GM23338 (cell line): ENCODE data around the gene TLDC2. TPM values are rescaled to one million over a fixed set of nuclear protein-coding genes. Genes with fewer than 3 reads are reported as not detected.
"Not testable (repeated sequence)": the region's sequence is repeated elsewhere in the genome, so short reads cannot be mapped to it uniquely, and the experiment has no call there.

Source experiments
- ATAC-seq: fragments of 200-7000 bp; cut with Tn5 transposase; 3 replicates; pipeline ENCODE4 v1.9.1; 2020
- DNase-seq: peaks from one replicate; pipeline ENCODE4 v3.0.0-alpha.2; 2015; ENCODE audit warnings: low spot score
- H2AFZ ChIP-seq: fragments of 200-600 bp; sonication (generic); 2 replicates; pipeline ENCODE4 v1.8.0; 2016; ENCODE audit warnings: antibody characterized with exemption, mild to moderate bottlenecking, moderate library complexity
- H3F3A ChIP-seq: fragments of 200-600 bp; sonication (generic); replicated peaks from 2 replicates; pipeline ENCODE4 v1.8.0; 2017; ENCODE audit warnings: antibody characterized with exemption, mixed run types, low read depth
- H3K27ac ChIP-seq: fragments of 200-600 bp; sonication (generic); 2 replicates; pipeline ENCODE4 v1.6.1; 2016; ENCODE audit warnings: low read depth
- H3K27me3 ChIP-seq: fragments of 200-600 bp; sonication (generic); 2 replicates; pipeline ENCODE4 v1.8.0; 2016; ENCODE audit warnings: mild to moderate bottlenecking, mixed run types, moderate library complexity; ENCODE audit not compliant: insufficient read depth
- H3K36me3 ChIP-seq: fragments of 200-600 bp; sonication (generic); 2 replicates; pipeline ENCODE4 v1.8.0; 2016; ENCODE audit warnings: mild to moderate bottlenecking; ENCODE audit not compliant: insufficient read depth
- H3K4me1 ChIP-seq: fragments of 200-600 bp; sonication (generic); 2 replicates; pipeline ENCODE4 v1.8.0; 2016; ENCODE audit warnings: mild to moderate bottlenecking, moderate library complexity; ENCODE audit not compliant: insufficient read depth
- H3K4me2 ChIP-seq: fragments of 200-600 bp; sonication (generic); 2 replicates; pipeline ENCODE4 v1.7.1; 2017; ENCODE audit warnings: mixed run types
- H3K4me3 ChIP-seq: fragments of 200-600 bp; sonication (generic); 2 replicates; pipeline ENCODE4 v1.6.1; 2016; ENCODE audit warnings: mixed run types
- H3K79me2 ChIP-seq: fragments of 200-600 bp; sonication (generic); replicated peaks from 2 replicates; pipeline ENCODE4 v1.8.0; 2017; ENCODE audit warnings: mild to moderate bottlenecking; ENCODE audit not compliant: insufficient read depth
- H3K9me2 ChIP-seq: fragments of 200-600 bp; sonication (generic); 2 replicates; pipeline ENCODE4 v1.8.0; 2017; ENCODE audit not compliant: insufficient read depth
- H4K20me1 ChIP-seq: fragments of 200-600 bp; sonication (generic); replicated peaks from 2 replicates; pipeline ENCODE4 v1.8.0; 2017; ENCODE audit warnings: mild to moderate bottlenecking; ENCODE audit not compliant: insufficient read depth
- H3K27ac Mint-ChIP-seq: 2 replicates; pipeline ENCODE4 v1.8.0; 2020; ENCODE audit warnings: inconsistent platforms, mild to moderate bottlenecking, moderate library complexity, mixed read lengths
- H3K27me3 Mint-ChIP-seq: 3 replicates; pipeline ENCODE4 v1.8.0; 2022; ENCODE audit warnings: low read depth, mild to moderate bottlenecking, moderate library complexity, mixed read lengths, inconsistent platforms; ENCODE audit not compliant: insufficient read depth, poor library complexity
- H3K36me3 Mint-ChIP-seq: 3 replicates; pipeline ENCODE4 v1.8.0; 2021; ENCODE audit warnings: low read depth, mild to moderate bottlenecking, inconsistent platforms, moderate library complexity, mixed read lengths
- H3K4me1 Mint-ChIP-seq: 3 replicates; pipeline ENCODE4 v1.8.0; 2020; ENCODE audit warnings: mild to moderate bottlenecking, inconsistent platforms, mixed read lengths
- H3K4me3 Mint-ChIP-seq: 3 replicates; pipeline ENCODE4 v1.8.0; 2021; ENCODE audit warnings: moderate library complexity, mild to moderate bottlenecking, inconsistent platforms, mixed read lengths
- H3K9me3 Mint-ChIP-seq: 3 replicates; pipeline ENCODE4 v1.8.0; 2020; ENCODE audit warnings: moderate library complexity, mild to moderate bottlenecking, inconsistent platforms, mixed read lengths
- CTCF ChIP-seq, 2 experiments: fragments of 200-600 bp in 1 of 2; sonication (generic) in 1 of 2; conservative IDR thresholded peaks; 2 replicates each; pipeline versions ENCODE4 v1.5.1 to v1.6.1; 2016 to 2017; ENCODE audit warnings: antibody characterized with exemption in 2 of 2, low read depth in 2 of 2, mild to moderate bottlenecking in 2 of 2, moderate library complexity in 1 of 2
- JUNB ChIP-seq: IDR thresholded peaks from one replicate; pipeline ENCODE4 v1.6.1; 2016; ENCODE audit warnings: antibody characterized with exemption; ENCODE audit not compliant: unreplicated experiment
- POLR2AphosphoS5 ChIP-seq: IDR thresholded peaks from 2 replicates; pipeline ENCODE4 v1.6.1; 2016; ENCODE audit warnings: antibody characterized with exemption, low read depth
- polyA plus RNA-seq: library from polyadenylated mRNA; unstranded; fragments of >200 nt; fragmentation: Nextera tagmentation; extraction: Ambion mirVana; gene quantifications from 2 replicates; pipeline ENCODE4 v1.2.1, GENCODE V29; 2016
- total RNA-seq: library from RNA; depleted of rRNA; stranded (reverse); fragments of >200 nt; shearing (Covaris generic); gene quantifications from 2 replicates; pipeline ENCODE4 v1.2.3, GENCODE V29; 2014
- TF ChIP-seq, protein P1 (sequence below): IDR thresholded peaks from one replicate; pipeline ENCODE4 v1.6.1; 2018; ENCODE audit warnings: antibody characterized with exemption; ENCODE audit not compliant: unreplicated experiment

TLDC2 gene
- total and polyA plus RNA-seq, 2 experiments from 2014 or later = 0.16 to 0.38 TPM

GRCh38 chr20:36836591-36837269, 39.2 kb upstream of the TLDC2 start:
- Mint-ChIP-seq H3K36me3 (peaks cover 8% of the 10 kb centered on the region; the same call in 2 of the 3 replicates), H3K27ac (peak overlapping the region; percentile 93), H3K4me1 (peaks cover 9% of the 10 kb centered on the region), H3K9me3 (no peaks in the 10 kb centered on the region), H3K27me3 (peaks cover 6% of the 10 kb centered on the region), H3K4me3 (peak overlapping the region; percentile 52; the same call in 2 of the 3 replicates)
- no peaks in the 10 kb centered on the region for H3K9me2 ChIP-seq
- no peaks in the 10 kb centered on the region for H4K20me1 ChIP-seq
- H3K79me2 ChIP-seq = no peaks in the 10 kb centered on the region
- no peak overlapping the region; the same call in 1 of the 2 replicates for H3K4me3 ChIP-seq
- H3F3A ChIP-seq = no peaks in the 10 kb centered on the region; the same call in 1 of the 2 replicates
- TF ChIP-seq POLR2AphosphoS5 = no peak
- TF ChIP-seq CTCF (conservative IDR thresholded peaks at IDR 0.05; ENCODE audit: low read depth in 2 of 2) = peak; percentile 79 to 89
- TF ChIP-seq, protein P1, sequence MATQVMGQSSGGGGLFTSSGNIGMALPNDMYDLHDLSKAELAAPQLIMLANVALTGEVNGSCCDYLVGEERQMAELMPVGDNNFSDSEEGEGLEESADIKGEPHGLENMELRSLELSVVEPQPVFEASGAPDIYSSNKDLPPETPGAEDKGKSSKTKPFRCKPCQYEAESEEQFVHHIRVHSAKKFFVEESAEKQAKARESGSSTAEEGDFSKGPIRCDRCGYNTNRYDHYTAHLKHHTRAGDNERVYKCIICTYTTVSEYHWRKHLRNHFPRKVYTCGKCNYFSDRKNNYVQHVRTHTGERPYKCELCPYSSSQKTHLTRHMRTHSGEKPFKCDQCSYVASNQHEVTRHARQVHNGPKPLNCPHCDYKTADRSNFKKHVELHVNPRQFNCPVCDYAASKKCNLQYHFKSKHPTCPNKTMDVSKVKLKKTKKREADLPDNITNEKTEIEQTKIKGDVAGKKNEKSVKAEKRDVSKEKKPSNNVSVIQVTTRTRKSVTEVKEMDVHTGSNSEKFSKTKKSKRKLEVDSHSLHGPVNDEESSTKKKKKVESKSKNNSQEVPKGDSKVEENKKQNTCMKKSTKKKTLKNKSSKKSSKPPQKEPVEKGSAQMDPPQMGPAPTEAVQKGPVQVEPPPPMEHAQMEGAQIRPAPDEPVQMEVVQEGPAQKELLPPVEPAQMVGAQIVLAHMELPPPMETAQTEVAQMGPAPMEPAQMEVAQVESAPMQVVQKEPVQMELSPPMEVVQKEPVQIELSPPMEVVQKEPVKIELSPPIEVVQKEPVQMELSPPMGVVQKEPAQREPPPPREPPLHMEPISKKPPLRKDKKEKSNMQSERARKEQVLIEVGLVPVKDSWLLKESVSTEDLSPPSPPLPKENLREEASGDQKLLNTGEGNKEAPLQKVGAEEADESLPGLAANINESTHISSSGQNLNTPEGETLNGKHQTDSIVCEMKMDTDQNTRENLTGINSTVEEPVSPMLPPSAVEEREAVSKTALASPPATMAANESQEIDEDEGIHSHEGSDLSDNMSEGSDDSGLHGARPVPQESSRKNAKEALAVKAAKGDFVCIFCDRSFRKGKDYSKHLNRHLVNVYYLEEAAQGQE = no peak
- no peaks in the 10 kb centered on the region for H3K27me3 ChIP-seq
- no peaks in the 10 kb centered on the region for H3K36me3 ChIP-seq
- H3K4me2 ChIP-seq = no peak overlapping the region
- peak; percentile 96 for DNase-seq
- no peak overlapping the region for H2AFZ ChIP-seq
- peaks cover 11% of the 10 kb centered on the region for H3K4me1 ChIP-seq
- peak overlapping the region; percentile 91 for H3K27ac ChIP-seq
- ATAC-seq = peak; percentile 71

DNA sequence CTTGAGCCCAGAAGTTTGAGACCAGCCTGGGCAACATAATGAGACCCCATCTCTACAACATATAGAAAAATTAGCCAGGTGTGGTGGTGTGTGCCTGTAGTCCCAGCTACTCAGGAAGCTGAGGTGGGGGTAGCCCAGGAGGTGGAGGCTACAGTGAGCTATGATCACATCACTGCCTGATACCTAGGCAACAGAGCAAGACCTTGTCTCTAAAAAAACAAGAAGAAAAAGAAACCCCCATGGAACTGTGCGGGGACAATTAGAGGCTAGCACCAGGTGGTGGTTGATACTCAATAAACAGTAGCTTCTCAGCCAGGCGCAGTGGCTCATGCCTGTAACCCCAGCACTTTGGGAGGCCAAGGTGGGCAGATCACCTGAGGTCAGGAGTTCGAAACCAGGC, 37.6 kb upstream of the TLDC2 start:
- Mint-ChIP-seq H3K4me1 (peaks cover 20% of the 10 kb centered on the region), H3K27me3 (peaks cover 13% of the 10 kb centered on the region)
- H3K36me3 ChIP-seq, H3K4me3 Mint-ChIP-seq, H2AFZ ChIP-seq, H3K27ac ChIP-seq, H3F3A ChIP-seq, H3K79me2 ChIP-seq, H3K9me3 Mint-ChIP-seq, DNase-seq, ATAC-seq, H3K4me3 ChIP-seq, H3K27me3 ChIP-seq, H3K36me3 Mint-ChIP-seq, H4K20me1 ChIP-seq, H3K27ac Mint-ChIP-seq, H3K4me2 ChIP-seq, H3K9me2 ChIP-seq: not testable (repeated sequence)
- peaks cover 19% of the 10 kb centered on the region for H3K4me1 ChIP-seq

DNA sequence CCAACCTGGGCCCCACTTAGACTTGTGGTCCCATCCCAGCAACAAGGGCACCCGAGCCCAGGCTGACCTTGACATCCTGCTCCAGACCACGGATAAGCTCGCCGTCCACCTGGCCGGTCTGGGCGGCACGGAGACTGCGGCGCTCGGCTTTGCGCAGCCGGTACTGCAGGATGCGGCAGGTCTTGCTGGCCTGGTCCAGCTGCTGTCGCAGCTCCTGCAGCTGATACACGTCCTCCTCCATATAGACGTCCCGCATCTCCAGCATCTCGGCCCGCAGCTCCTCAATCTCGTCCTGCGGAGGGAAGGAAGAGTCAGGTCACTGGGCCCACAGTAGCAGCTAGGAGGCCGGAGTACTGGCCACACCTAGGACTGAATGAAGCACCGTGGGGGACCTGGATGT, 36.8 kb upstream of the TLDC2 start:
- H4K20me1 ChIP-seq = no peaks in the 10 kb centered on the region
- no peak for ATAC-seq
- H3K9me2 ChIP-seq = no peaks in the 10 kb centered on the region
- TF ChIP-seq JUNB = no peak
- peaks cover 13% of the 10 kb centered on the region for H3K27me3 Mint-ChIP-seq
- H3K36me3 Mint-ChIP-seq = peaks cover 8% of the 10 kb centered on the region
- peaks cover 4% of the 10 kb centered on the region; the same call in 1 of the 2 replicates for H3F3A ChIP-seq
- no peaks in the 10 kb centered on the region for H3K79me2 ChIP-seq
- H3K4me3 Mint-ChIP-seq = no peak overlapping the region
- peaks cover 23% of the 10 kb centered on the region for H3K4me1 Mint-ChIP-seq
- no peaks in the 10 kb centered on the region for H3K27me3 ChIP-seq
- H2AFZ ChIP-seq = no peak overlapping the region
- H3K4me2 ChIP-seq = no peak overlapping the region
- H3K27ac Mint-ChIP-seq = no peak overlapping the region
- H3K4me3 ChIP-seq = no peak overlapping the region
- H3K27ac ChIP-seq = no peak overlapping the region
- DNase-seq = no peak
- no peaks in the 10 kb centered on the region for H3K36me3 ChIP-seq
- peaks cover 22% of the 10 kb centered on the region for H3K4me1 ChIP-seq
- no peaks in the 10 kb centered on the region for H3K9me3 Mint-ChIP-seq

- peak overlapping the region; percentile 36; the same call in 1 of the 2 replicates for H3K27ac Mint-ChIP-seq
- ATAC-seq, DNase-seq, H3K36me3 Mint-ChIP-seq, H3F3A ChIP-seq, H2AFZ ChIP-seq, H3K27ac ChIP-seq, H3K4me3 Mint-ChIP-seq, H3K9me2 ChIP-seq, H3K27me3 ChIP-seq, H4K20me1 ChIP-seq, H3K36me3 ChIP-seq, H3K4me2 ChIP-seq, H3K4me3 ChIP-seq, H3K9me3 Mint-ChIP-seq, H3K79me2 ChIP-seq: not testable (repeated sequence)
- peaks cover 12% of the 10 kb centered on the region for H3K27me3 Mint-ChIP-seq
- peaks cover 13% of the 10 kb centered on the region; the same call in 1 of the 2 replicates for H3K4me1 ChIP-seq
- peaks cover 24% of the 10 kb centered on the region for H3K4me1 Mint-ChIP-seq
Measured at GRCh38 chr20:36841030-36841429, 34.9 kb upstream of the TLDC2 start.
